Measurements from ENCODE around the gene TAS1R3.

Gene TAS1R3

GRCh38 chr1:1295154-1295923 is 35.7 kb upstream of the TAS1R3 start:
- DNase-seq: no peak

DNA sequence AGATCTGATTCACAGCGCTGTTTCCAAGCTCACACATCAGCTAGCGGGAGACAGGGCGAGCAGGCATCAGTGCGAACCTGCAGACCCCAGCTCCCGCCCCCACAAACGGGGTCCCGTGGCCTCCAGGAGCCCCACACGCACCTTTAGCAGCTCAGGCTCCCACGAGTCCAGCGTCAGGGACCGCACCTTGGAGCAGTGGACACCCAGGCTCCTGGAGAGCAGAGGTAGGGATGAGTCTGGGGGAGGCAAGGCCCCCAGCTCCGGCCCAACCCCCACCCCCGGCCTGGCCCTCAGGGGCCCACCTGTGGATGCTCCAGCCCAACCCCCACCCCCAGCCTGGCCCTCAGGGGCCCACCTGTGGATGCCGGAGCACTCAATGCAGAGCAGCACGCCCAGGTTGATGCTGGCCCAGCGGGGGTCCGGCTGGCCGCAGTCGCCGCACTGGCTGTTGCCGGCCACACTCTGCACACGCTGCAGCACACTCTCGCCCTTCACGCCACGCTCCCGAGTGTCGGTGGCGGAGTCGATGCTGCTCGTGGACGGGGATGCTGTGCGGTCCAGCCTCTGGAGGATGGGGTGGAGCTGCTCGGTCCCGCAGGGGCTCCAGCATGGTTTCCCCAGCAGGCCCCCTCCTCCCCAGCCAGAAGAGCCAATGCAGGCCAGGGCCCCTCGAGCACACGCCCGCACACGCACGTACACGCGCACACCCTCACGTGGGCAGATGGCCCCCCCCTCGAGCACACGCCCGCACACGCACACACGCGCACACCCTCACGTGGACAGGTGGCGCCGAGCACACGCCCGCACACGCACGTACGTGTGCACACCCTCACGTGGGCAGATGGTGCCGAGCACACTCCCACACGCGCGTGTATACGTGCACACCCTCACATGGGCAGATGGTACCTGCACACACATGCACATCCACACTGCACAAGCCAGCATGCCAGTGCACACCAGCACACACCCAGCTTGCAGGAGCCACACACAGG is 34.7 kb upstream of the TAS1R3 start:
- DNase-seq: no peak

DNA sequence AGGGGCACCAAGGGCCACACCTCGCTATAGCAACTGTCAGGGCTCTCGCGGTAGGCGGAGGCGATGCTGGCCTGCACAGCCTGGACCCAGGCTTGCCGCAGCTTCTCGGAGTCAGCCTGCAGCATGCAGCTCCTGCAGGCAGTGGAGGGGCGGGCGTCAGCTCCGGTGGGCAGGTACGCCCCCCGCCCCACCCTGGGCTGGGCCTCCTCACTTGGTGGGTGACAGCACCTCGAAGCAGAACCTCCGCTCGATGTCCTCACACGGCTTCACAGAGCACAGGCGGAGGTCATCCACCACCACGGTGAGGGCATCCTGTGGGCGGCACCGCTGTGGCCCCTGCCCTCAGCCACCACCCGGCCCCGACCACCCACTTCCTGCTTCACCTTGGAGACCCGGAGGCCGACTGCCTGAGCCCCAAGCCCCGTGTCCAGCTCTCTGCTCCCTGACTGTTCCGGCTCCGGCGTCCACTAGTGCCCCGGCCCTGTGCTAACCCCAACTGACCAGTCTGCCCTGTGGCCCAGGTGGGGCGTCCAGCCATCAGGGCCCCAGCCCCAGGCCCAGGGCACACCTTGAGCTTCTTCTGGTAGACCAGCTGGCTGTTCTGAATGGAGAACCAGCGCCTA is 33.2 kb upstream of the TAS1R3 start:
- no peak for DNase-seq

GRCh38 chr1:1298861-1299685 is 32.0 kb upstream of the TAS1R3 start:
- no peak for DNase-seq

DNA sequence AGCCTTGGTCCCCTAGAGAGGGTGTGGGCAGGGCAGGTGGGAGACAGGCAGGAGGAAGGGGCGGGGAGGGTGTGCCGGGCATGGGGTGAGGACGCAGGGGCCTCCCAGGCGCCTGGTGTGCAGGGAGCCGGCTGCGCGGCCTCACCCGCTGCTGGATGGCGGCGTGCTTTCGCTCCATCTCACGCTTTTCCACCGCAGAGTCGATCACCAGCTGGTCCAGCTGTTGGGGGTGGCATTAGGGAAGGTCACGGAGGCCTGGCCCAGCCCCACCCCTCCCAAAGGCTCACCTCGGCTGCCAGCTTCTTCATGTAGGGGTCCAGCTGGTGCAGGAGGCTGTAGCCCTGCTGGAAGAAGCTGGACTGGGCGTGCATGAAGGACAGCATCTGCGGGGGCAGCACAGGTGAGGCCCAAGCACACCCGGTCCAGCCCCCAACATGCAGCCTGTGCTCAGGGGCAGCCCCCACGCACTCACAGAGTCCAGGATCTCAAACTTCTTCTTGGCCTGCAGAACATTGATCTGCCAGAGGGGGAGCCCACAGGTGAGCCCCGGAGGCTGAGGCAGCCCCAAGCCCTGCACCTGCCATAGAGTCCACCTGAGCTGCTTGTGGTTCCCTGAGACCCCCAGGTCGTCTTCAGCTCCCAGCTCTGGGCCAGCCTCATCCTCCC is 31.3 kb upstream of the TAS1R3 start:
- no peak for DNase-seq

- no peak for DNase-seq
These were observed 30.7 kb upstream of the TAS1R3 start for GRCh38 chr1:1300352-1300739.

GRCh38 chr1:1302006-1302430 is 29.1 kb upstream of the TAS1R3 start:
- DNase-seq: no peak

- no peak for DNase-seq
These were observed 28.1 kb upstream of the TAS1R3 start for GRCh38 chr1:1302951-1303509.

GRCh38 chr1:1303736-1304135 is 27.3 kb upstream of the TAS1R3 start:
- DNase-seq: no peak

GRCh38 chr1:1304331-1305299 is 26.5 kb upstream of the TAS1R3 start:
- DNase-seq: no peak

DNA sequence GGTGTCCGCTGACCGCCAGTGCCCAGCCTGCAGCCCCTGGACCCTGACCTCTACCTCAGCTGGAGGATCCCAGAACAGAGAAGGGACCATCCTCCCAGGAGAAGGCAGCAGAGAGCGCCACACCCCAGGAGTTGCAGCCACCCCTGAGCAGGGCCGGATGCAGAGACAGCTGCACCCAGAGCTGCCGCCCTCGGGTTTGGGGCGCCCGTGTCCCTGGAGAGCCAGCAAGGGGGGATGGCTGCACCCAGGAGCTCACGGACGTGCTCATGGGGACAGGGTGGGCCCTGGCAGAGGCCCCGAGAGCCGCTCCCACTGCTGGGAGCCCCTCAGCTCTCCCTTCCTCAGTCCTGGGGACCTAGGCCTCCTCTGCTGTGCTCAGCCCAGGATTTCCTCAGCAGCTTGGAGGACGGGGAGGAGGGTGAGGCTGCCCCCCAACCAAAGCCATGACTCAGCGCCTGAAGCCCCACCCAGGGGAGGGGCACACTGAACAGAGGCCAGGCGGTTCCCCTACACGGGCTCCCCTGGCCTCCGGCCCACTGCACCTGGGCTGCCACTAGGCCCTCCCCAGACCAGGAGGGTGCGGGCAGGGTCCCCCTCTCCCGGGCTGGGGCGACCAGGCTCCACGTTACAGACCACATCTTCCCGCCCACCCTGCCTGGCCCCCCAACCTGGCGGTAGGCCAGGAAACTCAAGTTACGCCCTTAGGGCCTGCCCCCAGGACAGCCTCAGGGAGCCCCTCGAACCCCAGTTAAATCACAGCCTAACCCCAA is 25.6 kb upstream of the TAS1R3 start:
- DNase-seq: no peak

DNA sequence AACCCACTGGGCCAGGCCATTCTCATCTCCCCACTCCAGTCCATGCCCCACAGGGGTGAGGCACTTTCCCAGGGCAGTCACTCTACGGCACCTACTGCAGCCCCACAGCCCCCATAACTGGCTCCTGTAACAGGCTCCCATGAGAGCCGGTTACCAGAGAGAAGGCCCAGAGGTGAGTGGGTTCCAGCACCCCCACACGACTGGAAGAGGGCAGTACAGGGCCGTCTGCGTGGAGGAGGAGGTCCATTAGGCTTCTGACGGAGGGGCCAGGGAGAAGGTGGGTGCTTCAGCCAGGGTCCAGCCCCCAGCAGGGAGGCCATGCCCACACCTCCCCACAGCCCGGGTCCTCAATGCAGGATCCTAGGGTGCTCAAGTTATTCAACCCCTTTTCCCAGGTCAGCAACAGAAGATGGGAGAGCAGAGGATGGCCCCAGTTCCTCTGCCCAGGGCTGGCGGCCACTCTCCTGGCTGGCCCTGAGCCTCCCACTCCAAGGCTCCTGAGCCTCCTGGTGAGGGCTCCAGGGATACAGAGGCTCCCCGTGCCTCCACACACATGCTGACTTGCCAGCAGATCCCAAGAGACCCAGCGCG is 24.9 kb upstream of the TAS1R3 start:
- DNase-seq: no peak

- no peak for DNase-seq
These were observed 24.3 kb upstream of the TAS1R3 start for GRCh38 chr1:1306661-1307260.

GRCh38 chr1:1307261-1307922 is 23.7 kb upstream of the TAS1R3 start:
- no peak for DNase-seq

GRCh38 chr1:1307923-1308755 is 22.9 kb upstream of the TAS1R3 start, which contains the start of the genes ACAP3 and PUSL1:
TSS of gene ACAP3 (minus strand) at chr1:1307930. CDS start at chr1:1307815, 115 bp downstream.
TSS of gene PUSL1 (plus strand) at chr1:1308597. CDS start at chr1:1308644, 47 bp downstream.
- peak; percentile 90 for DNase-seq

DNA sequence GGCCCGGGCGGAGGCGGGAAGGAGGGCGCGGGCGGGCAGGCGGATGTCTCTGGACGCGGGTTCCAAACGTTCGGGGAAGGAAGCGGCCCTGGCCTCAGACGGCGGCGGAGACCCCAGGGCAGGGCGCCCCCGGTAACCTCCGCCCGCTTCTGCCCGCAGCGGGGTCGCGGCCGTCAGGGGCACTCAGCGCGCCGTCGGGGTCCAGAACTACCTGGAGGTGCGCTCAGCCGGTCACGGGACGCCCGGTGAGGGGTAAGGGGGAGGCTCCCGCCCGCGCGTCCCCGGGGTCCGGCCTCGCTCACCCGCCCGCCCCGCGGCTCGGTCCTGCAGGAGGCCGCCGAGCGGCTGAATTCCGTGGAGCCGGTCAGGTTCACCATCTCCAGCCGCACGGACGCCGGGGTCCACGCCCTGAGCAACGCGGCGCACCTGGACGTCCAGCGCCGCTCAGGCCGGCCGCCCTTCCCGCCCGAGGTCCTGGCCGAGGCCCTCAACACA is 22.3 kb upstream of the TAS1R3 start:
- no peak for DNase-seq

Data from activated CD4-positive, CD25-positive, alpha-beta regulatory T cell treated with anti-CD3 and anti-CD28 coated beads, Interleukin-2, amount 50 U/mL, for 72 hours (primary cell).